Heart left ventricle (tissue), 13 donors: ENCODE data around the gene TH.

ENCODE experiments used
- CTCF ChIP-seq, 12 donors: fragments of 200-600 bp; sonication (generic) in 4 of 12; IDR thresholded peaks; one replicate each; pipeline versions ENCODE4 v1.5.0 to v1.8.0; 2018 to 2022; ENCODE audit warnings: antibody characterized with exemption in 12 of 12, mild to moderate bottlenecking in 5 of 12
- POLR2A ChIP-seq, 2 donors: fragments of 450-650 bp; IDR thresholded peaks; one replicate each; pipeline ENCODE4 v1.6.1; 2017; ENCODE audit warnings: antibody characterized with exemption in 2 of 2, mild to moderate bottlenecking in 2 of 2, moderate library complexity in 2 of 2
- donor health status: ischemic (EF 13 %, LVEDD 7.1; RV severe dilation, severe dysfunction).
- donor health status: DM: no; HTN: yes; CAD: no.
- donor health status: DM: no; HTN: no; CAD: no.
- donor health status: ischemic (EF 25% LVEDD 6.9; RV normal size, moderate dysfunction).
- donor health status: ischemic (EF 25% LVEDD 5.7; RV mildly dilated, moderate dysfunction).
- donor health status: ischemic (EF 35%, LVEDD 5.7; RV mildly dilated, moderate dysfunction).
- donor health status: nonischemic (EF 11% LVEDD 7.7; RV severe dilation, severe dysfunction).
- donor health status: DM: yes; HTN: yes; CAD: no.
- donor health status: PGD.
- donor health status: ischemic (EF 29% LVEDD 5.4; RV normal size, mild dysfunction).
- donor health status: nonischemic (EF 23%, LVEDD 6.1; RV moderate dilation, normal function).

GRCh38 chr11:2139123-2139521 lies 32.5 kb downstream of the TH start, which contains the start of gene IGF2:
- TF ChIP-seq CTCF (IDR thresholded peaks at IDR 0.05): no peak
- TF ChIP-seq POLR2A (IDR thresholded peaks at IDR 0.05): no peak
